ENCODE results near the gene SLC25A11.

DNA sequence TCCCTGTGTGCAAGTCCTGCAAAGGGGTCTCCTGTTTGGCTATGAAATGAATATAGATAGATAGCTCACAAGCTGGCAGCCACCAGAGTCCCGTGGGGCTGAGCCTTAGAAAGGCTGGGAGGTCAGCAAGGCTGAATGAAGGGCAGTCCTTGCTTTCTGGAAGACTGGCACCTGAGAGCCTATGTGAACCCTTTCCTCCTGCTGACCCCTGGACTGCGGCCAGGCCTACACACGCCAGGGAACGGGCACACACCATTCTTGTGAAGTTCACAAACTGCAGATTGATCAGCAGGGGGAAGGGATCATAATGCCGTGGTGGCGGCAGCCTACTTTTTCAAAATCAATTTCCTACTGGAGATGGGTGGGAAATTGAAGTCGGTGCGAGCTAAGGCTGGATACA is 41.5 kb downstream of the SLC25A11 start:
- TF ChIP-seq, protein P1, sequence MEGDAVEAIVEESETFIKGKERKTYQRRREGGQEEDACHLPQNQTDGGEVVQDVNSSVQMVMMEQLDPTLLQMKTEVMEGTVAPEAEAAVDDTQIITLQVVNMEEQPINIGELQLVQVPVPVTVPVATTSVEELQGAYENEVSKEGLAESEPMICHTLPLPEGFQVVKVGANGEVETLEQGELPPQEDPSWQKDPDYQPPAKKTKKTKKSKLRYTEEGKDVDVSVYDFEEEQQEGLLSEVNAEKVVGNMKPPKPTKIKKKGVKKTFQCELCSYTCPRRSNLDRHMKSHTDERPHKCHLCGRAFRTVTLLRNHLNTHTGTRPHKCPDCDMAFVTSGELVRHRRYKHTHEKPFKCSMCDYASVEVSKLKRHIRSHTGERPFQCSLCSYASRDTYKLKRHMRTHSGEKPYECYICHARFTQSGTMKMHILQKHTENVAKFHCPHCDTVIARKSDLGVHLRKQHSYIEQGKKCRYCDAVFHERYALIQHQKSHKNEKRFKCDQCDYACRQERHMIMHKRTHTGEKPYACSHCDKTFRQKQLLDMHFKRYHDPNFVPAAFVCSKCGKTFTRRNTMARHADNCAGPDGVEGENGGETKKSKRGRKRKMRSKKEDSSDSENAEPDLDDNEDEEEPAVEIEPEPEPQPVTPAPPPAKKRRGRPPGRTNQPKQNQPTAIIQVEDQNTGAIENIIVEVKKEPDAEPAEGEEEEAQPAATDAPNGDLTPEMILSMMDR (IDR thresholded peaks at IDR 0.05) = no peak
- no peak for TF ChIP-seq POLR2A (IDR thresholded peaks at IDR 0.05)

Data from uterus (tissue), 2 donors.